Mesendoderm (in vitro differentiated cells): ENCODE measurements around the gene TWIST2.
A peak's percentile ranks its signal among the peaks of the same experiment; 100 is the strongest.

Source experiments
- DNase-seq: peaks from one replicate; pipeline ENCODE4 v3.0.0; 2013
- H2AK5ac ChIP-seq: 2 replicates; pipeline ENCODE4 v1.6.1; 2013; ENCODE audit warnings: low read length, inconsistent platforms
- H2BK120ac ChIP-seq: 2 replicates; pipeline ENCODE4 v1.6.1; 2013; ENCODE audit warnings: low read depth, mild to moderate bottlenecking, low read length, moderate library complexity, mixed read lengths
- H2BK15ac ChIP-seq: replicated peaks from 2 replicates; pipeline ENCODE4 v1.6.1; 2013; ENCODE audit warnings: low read depth, mild to moderate bottlenecking, moderate library complexity
- H2BK5ac ChIP-seq: 2 replicates; pipeline ENCODE4 v1.6.1; 2013; ENCODE audit warnings: low read length, inconsistent platforms
- H3K18ac ChIP-seq: 2 replicates; pipeline ENCODE4 v1.6.1; 2013; ENCODE audit warnings: mild to moderate bottlenecking, low read length, mixed read lengths
- H3K23ac ChIP-seq: one replicate; pipeline ENCODE4 v1.6.1; 2013; ENCODE audit warnings: low read length
- H3K27ac ChIP-seq: 2 replicates; pipeline ENCODE4 v1.5.1; 2013; ENCODE audit warnings: low read depth, mild to moderate bottlenecking, inconsistent platforms, low read length, moderate library complexity
- H3K27me3 ChIP-seq: 2 replicates; pipeline ENCODE4 v1.6.1; 2013; ENCODE audit warnings: low read length, control low read depth, mild to moderate bottlenecking, inconsistent platforms; ENCODE audit not compliant: insufficient read depth, poor library complexity
- H3K36me3 ChIP-seq: 2 replicates; pipeline ENCODE4 v1.6.1; 2013; ENCODE audit warnings: low read length, inconsistent platforms; ENCODE audit not compliant: control insufficient read depth, insufficient read depth
- H3K4ac ChIP-seq: one replicate; pipeline ENCODE4 v1.6.1; 2013; ENCODE audit warnings: low read depth, mild to moderate bottlenecking, low read length, moderate library complexity
- H3K4me1 ChIP-seq: 2 replicates; pipeline ENCODE4 v1.6.1; 2013; ENCODE audit warnings: low read depth, low read length, inconsistent platforms; ENCODE audit not compliant: control insufficient read depth
- H3K4me2 ChIP-seq: 2 replicates; pipeline ENCODE4 v1.6.1; 2013; ENCODE audit warnings: low read length
- H3K4me3 ChIP-seq: 2 replicates; pipeline ENCODE4 v1.5.1; 2013; ENCODE audit warnings: mild to moderate bottlenecking, low read length
- H3K56ac ChIP-seq: one replicate; pipeline ENCODE4 v1.6.1; 2013; ENCODE audit warnings: low read length
- H3K79me1 ChIP-seq: 2 replicates; pipeline ENCODE4 v1.6.1; 2013; ENCODE audit warnings: low read length, inconsistent platforms
- H3K79me2 ChIP-seq: 2 replicates; pipeline ENCODE4 v1.6.1; 2013; ENCODE audit warnings: mild to moderate bottlenecking, low read length; ENCODE audit not compliant: control insufficient read depth, insufficient read depth
- H3K9ac ChIP-seq: 2 replicates; pipeline ENCODE4 v1.6.1; 2013; ENCODE audit warnings: low read length, inconsistent platforms
- H4K5ac ChIP-seq: one replicate; pipeline ENCODE4 v1.6.1; 2013; ENCODE audit warnings: low read length
- H4K8ac ChIP-seq: one replicate; pipeline ENCODE4 v1.6.1; 2013; ENCODE audit warnings: low read depth, mild to moderate bottlenecking, control low read depth, low read length, moderate library complexity
- WGBS: extraction: QIAGEN DNeasy Blood & Tissue Kit; methylation state at CpG from one replicate; pipeline ENCODE4 v1.1.7; 2013; ENCODE audit warnings: low lambda C conversion rate, missing lambda C conversion rate; ENCODE audit not compliant: insufficient coverage; ENCODE audit errors: extremely low coverage; 5-methylcytosine and 5-hydroxymethylcytosine counted together

TWIST2 gene

GRCh38 chr2:238846628-238847418 is 1.1 kb upstream of the TWIST2 start:
- no peaks in the 10 kb centered on the region for H3K4me1 ChIP-seq
- peak overlapping the region; percentile 57 for H3K18ac ChIP-seq
- H3K4me3 ChIP-seq: no peak overlapping the region
- H3K27ac ChIP-seq: no peak overlapping the region
- H3K56ac ChIP-seq: peak overlapping the region; percentile 78
- no peaks in the 10 kb centered on the region for H3K79me1 ChIP-seq
- H2BK5ac ChIP-seq: no peak overlapping the region
- no peak overlapping the region for H2AK5ac ChIP-seq
- no peak overlapping the region for H3K4ac ChIP-seq
- no peaks in the 10 kb centered on the region for H3K79me2 ChIP-seq
- no peaks in the 10 kb centered on the region for H3K36me3 ChIP-seq
- H4K5ac ChIP-seq: no peak overlapping the region
- H4K8ac ChIP-seq: no peak overlapping the region
- peak; percentile 54 for DNase-seq
- WGBS: no CpG with 5 or more reads among the region's 80 CpGs
- H3K27me3 ChIP-seq: peaks cover 55% of the 10 kb centered on the region
- H3K4me2 ChIP-seq: peak overlapping the region; percentile 43
- no peak overlapping the region for H2BK15ac ChIP-seq
- H3K9ac ChIP-seq: peak overlapping the region; percentile 52
- peak overlapping the region; percentile 98 for H3K23ac ChIP-seq
- no peak overlapping the region for H2BK120ac ChIP-seq

GRCh38 chr2:238847419-238847801 is 475 bp upstream of the TWIST2 start:
- H3K79me1 ChIP-seq: no peaks in the 10 kb centered on the region
- H2BK5ac ChIP-seq: no peak overlapping the region
- H3K4me3 ChIP-seq: no peak overlapping the region
- H3K18ac ChIP-seq: peak overlapping the region; percentile 57
- peak; percentile 35 for DNase-seq
- H3K4me2 ChIP-seq: peak overlapping the region; percentile 40
- H3K4me1 ChIP-seq: no peaks in the 10 kb centered on the region
- no CpG with 5 or more reads among the region's 30 CpGs for WGBS
- peak overlapping the region; percentile 52 for H3K9ac ChIP-seq
- no peak overlapping the region for H2BK120ac ChIP-seq
- H3K56ac ChIP-seq: peak overlapping the region; percentile 78
- H3K23ac ChIP-seq: peak overlapping the region; percentile 98
- H2AK5ac ChIP-seq: no peak overlapping the region
- no peak overlapping the region for H3K4ac ChIP-seq
- H3K36me3 ChIP-seq: no peaks in the 10 kb centered on the region
- no peaks in the 10 kb centered on the region for H3K79me2 ChIP-seq
- H2BK15ac ChIP-seq: no peak overlapping the region
- H3K27ac ChIP-seq: no peak overlapping the region
- no peak overlapping the region for H4K5ac ChIP-seq
- H4K8ac ChIP-seq: no peak overlapping the region
- peaks cover 56% of the 10 kb centered on the region for H3K27me3 ChIP-seq

- Histone ChIP-seq H3K36me3 (no peaks in the 10 kb centered on the region), H4K5ac (no peak overlapping the region), H3K27ac (no peak overlapping the region), H3K23ac (peak overlapping the region; percentile 66), H3K79me2 (no peaks in the 10 kb centered on the region), H3K56ac (peak overlapping the region; percentile 82), H3K79me1 (no peaks in the 10 kb centered on the region), H2BK15ac (no peak overlapping the region), H3K4me1 (no peaks in the 10 kb centered on the region), H3K4ac (no peak overlapping the region), H3K4me2 (peak overlapping the region; percentile 91), H4K8ac (no peak overlapping the region), H3K4me3 (no peak overlapping the region), H3K9ac (peak overlapping the region; percentile 53), H2BK5ac (no peak overlapping the region), H3K27me3 (peaks cover 53% of the 10 kb centered on the region), H3K18ac (no peak overlapping the region), H2AK5ac (no peak overlapping the region), H2BK120ac (no peak overlapping the region)
- DNase-seq: no peak
- WGBS: no CpG with 5 or more reads among the region's 36 CpGs
Measured at GRCh38 chr2:238848691-238848975, 748 bp downstream of the TWIST2 start.

DNA sequence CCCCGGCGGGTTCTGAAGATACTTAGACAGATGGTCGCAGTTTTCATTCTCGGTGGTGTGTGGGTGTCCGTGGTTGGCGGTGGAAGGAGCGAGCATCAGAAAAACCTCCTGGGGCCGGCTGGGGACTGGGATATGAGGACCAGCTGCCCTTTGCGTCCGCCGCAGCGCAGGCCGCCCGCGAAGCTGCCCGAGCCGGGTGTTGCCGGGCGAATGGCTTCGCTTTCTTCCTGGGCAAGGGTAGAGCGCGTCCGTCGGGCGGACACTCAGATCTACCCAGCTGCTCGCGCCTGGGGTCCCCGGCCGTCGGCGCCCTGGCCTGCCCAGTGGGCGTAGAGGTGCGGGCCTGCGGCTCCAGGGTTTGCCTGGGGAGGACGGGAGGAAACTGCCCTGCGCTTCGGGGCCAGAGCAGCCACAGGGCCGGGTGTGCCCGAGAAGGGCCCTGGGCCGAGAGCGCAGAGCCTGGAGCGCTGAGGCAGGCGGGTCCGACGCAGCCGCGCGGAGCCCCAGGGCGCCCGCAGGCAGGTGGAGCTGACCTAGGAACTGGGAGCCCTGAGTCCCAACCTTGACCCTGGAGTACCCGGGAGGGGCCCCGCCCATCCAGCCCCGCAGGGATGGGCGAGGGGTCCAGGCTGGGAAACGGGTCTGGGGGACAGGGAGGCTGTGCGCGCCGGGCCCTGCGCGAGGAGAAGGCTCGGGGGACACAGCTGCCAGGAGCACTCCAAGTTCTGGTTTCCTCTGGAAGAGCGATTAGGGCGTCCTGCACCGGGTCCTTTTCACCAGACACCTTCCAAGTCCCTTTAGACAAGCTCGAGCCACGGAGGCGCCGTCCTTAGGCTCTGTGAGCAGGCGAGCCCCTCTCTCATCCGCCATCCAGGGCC is 1.3 kb downstream of the TWIST2 start:
- Histone ChIP-seq H2AK5ac (no peak overlapping the region), H3K27me3 (peaks cover 49% of the 10 kb centered on the region), H4K5ac (no peak overlapping the region), H3K4me2 (peak overlapping the region; percentile 44), H3K9ac (peak overlapping the region; percentile 21), H3K27ac (no peak overlapping the region), H3K79me2 (no peaks in the 10 kb centered on the region), H3K23ac (no peak overlapping the region), H4K8ac (no peak overlapping the region), H3K4me3 (no peak overlapping the region), H3K79me1 (no peaks in the 10 kb centered on the region), H3K18ac (no peak overlapping the region), H3K4ac (no peak overlapping the region), H2BK120ac (no peak overlapping the region), H3K36me3 (no peaks in the 10 kb centered on the region), H2BK5ac (no peak overlapping the region), H2BK15ac (no peak overlapping the region), H3K56ac (no peak overlapping the region), H3K4me1 (no peaks in the 10 kb centered on the region)
- WGBS: no CpG with 5 or more reads among the region's 70 CpGs
- DNase-seq: peak; percentile 29

DNA sequence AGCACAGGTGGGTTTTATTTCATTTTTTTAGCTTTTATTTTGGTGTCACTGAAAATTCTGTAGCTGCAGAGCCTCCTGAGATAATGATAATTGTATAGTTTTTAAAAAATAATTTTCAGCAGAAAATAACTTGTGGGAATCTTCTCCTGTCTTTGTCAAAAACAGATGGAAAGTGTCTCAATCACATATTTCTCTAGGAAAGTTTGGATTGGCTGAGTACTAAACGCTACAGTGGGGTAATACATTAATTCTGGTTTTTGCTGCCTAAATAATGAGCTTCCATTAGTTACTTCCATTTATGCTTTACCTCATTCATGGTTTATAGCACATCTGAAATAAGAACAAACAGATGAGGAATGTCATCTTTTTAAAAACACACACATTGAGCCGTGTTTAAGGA is 2.2 kb downstream of the TWIST2 start:
- Histone ChIP-seq H3K27me3 (peaks cover 46% of the 10 kb centered on the region), H4K8ac (no peak overlapping the region), H2BK5ac (no peak overlapping the region), H3K36me3 (no peaks in the 10 kb centered on the region), H3K18ac (no peak overlapping the region), H3K4me1 (no peaks in the 10 kb centered on the region), H2BK15ac (no peak overlapping the region), H2AK5ac (no peak overlapping the region), H3K27ac (no peak overlapping the region), H3K79me1 (no peaks in the 10 kb centered on the region), H2BK120ac (no peak overlapping the region), H3K4me3 (no peak overlapping the region), H3K9ac (no peak overlapping the region), H3K4ac (no peak overlapping the region), H3K23ac (no peak overlapping the region), H3K4me2 (no peak overlapping the region), H4K5ac (no peak overlapping the region), H3K56ac (no peak overlapping the region), H3K79me2 (no peaks in the 10 kb centered on the region)
- no peak for DNase-seq
- WGBS: no CpG with 5 or more reads among the region's 2 CpGs
